Neural progenitor cell (in vitro differentiated cells): ENCODE results near the gene NSD1. TPM values are rescaled to one million over a fixed set of nuclear protein-coding genes. Genes with fewer than 3 reads are reported as not detected.

Experiments
- DNase-seq: peaks from one replicate; pipeline ENCODE4 v3.0.0-alpha.2; 2016; ENCODE audit warnings: low spot score
- H2AFZ ChIP-seq: fragments of 200-600 bp; sonication (generic); replicated peaks from 2 replicates; pipeline ENCODE4 v1.6.1; 2016; ENCODE audit warnings: antibody characterized with exemption
- H3F3A ChIP-seq: fragments of 200-600 bp; sonication (generic); 2 replicates; pipeline ENCODE4 v1.6.1; 2016; ENCODE audit warnings: antibody characterized with exemption, low read depth
- H3K27ac ChIP-seq: fragments of 200-600 bp; sonication (generic); 2 replicates; pipeline ENCODE4 v1.5.1; 2016; ENCODE audit warnings: mild to moderate bottlenecking
- H3K27me3 ChIP-seq: fragments of 200-600 bp; sonication (generic); 2 replicates; pipeline ENCODE4 v1.6.1; 2016; ENCODE audit warnings: mild to moderate bottlenecking, moderate library complexity
- H3K36me3 ChIP-seq: fragments of 200-600 bp; sonication (generic); 2 replicates; pipeline ENCODE4 v1.5.1; 2016
- H3K4me1 ChIP-seq: fragments of 200-600 bp; sonication (generic); 2 replicates; pipeline ENCODE4 v1.6.1; 2016; ENCODE audit warnings: mixed run types
- H3K4me2 ChIP-seq: fragments of 200-600 bp; sonication (generic); 2 replicates; pipeline ENCODE4 v1.6.1; 2016
- H3K4me3 ChIP-seq: fragments of 200-600 bp; sonication (generic); 2 replicates; pipeline ENCODE4 v1.5.1; 2016
- H3K79me2 ChIP-seq: fragments of 200-600 bp; sonication (generic); 2 replicates; pipeline ENCODE4 v1.6.1; 2016; ENCODE audit warnings: low read depth
- H3K9ac ChIP-seq: fragments of 200-600 bp; sonication (generic); 2 replicates; pipeline ENCODE4 v1.6.1; 2016
- H3K9me3 ChIP-seq: fragments of 200-600 bp; sonication (generic); 2 replicates; pipeline ENCODE4 v1.5.1; 2016; ENCODE audit warnings: low read depth
- H4K20me1 ChIP-seq: fragments of 200-600 bp; sonication (generic); 2 replicates; pipeline ENCODE4 v1.6.1; 2016; ENCODE audit warnings: low read depth
- H3K27ac Mint-ChIP-seq: 3 replicates; pipeline ENCODE4 v1.8.0; 2021; ENCODE audit warnings: mixed read lengths
- H3K27me3 Mint-ChIP-seq: 2 replicates; pipeline ENCODE4 v1.8.0; 2022; ENCODE audit warnings: low read depth, mild to moderate bottlenecking, inconsistent platforms, moderate library complexity, mixed read lengths; ENCODE audit not compliant: insufficient read depth
- H3K36me3 Mint-ChIP-seq: 3 replicates; pipeline ENCODE4 v1.8.0; 2021; ENCODE audit warnings: mixed read lengths
- H3K4me1 Mint-ChIP-seq: 3 replicates; pipeline ENCODE4 v1.8.0; 2021; ENCODE audit warnings: mixed read lengths
- H3K4me3 Mint-ChIP-seq: 3 replicates; pipeline ENCODE4 v1.8.0; 2021; ENCODE audit warnings: mild to moderate bottlenecking, moderate library complexity, mixed read lengths
- H3K9me3 Mint-ChIP-seq: 3 replicates; pipeline ENCODE4 v1.8.0; 2020; ENCODE audit warnings: mixed read lengths
- CTCF ChIP-seq: fragments of 200-600 bp; sonication (generic); IDR thresholded peaks from 2 replicates; pipeline ENCODE4 v1.5.1; 2017; ENCODE audit warnings: antibody characterized with exemption, mild to moderate bottlenecking
- EZH2 ChIP-seq: fragments of 200-600 bp; sonication (generic); IDR thresholded peaks from 2 replicates; pipeline ENCODE4 v1.6.1; 2017; ENCODE audit warnings: antibody characterized with exemption, mild to moderate bottlenecking, moderate library complexity
- EZH2phosphoT487 ChIP-seq: fragments of 200-600 bp; sonication (generic); IDR thresholded peaks from 2 replicates; pipeline ENCODE4 v1.6.1; 2017; ENCODE audit warnings: antibody characterized with exemption
- total RNA-seq: library from RNA; depleted of rRNA; stranded (reverse); fragments of >200 nt; gene quantifications from 2 replicates; pipeline ENCODE4 v1.2.3, GENCODE V29; 2015; ENCODE audit warnings: low replicate concordance

The NSD1 gene
- total RNA-seq, 1 donor from 2014 or later: 114 TPM

- no peak for DNase-seq
- no peak overlapping the region for H3K4me2 ChIP-seq
- H3K79me2 ChIP-seq: peaks cover 13% of the 10 kb centered on the region
- H2AFZ ChIP-seq: no peak overlapping the region
- H3K36me3 Mint-ChIP-seq: peaks cover 24% of the 10 kb centered on the region
- H3K27ac Mint-ChIP-seq: no peak overlapping the region
- no peak overlapping the region for H3K9ac ChIP-seq
- no peaks in the 10 kb centered on the region for H3K4me1 Mint-ChIP-seq
- no peaks in the 10 kb centered on the region for H3K4me1 ChIP-seq
- H3F3A ChIP-seq: peaks cover 33% of the 10 kb centered on the region
- no peaks in the 10 kb centered on the region for H3K27me3 ChIP-seq
- TF ChIP-seq EZH2 (no peak), EZH2phosphoT487 (no peak), CTCF (no peak)
- H3K27me3 Mint-ChIP-seq: no peaks in the 10 kb centered on the region
- peaks cover 40% of the 10 kb centered on the region for H3K36me3 ChIP-seq
- no peak overlapping the region for H3K4me3 ChIP-seq
- no peak overlapping the region for H3K27ac ChIP-seq
- H3K4me3 Mint-ChIP-seq: no peak overlapping the region
- H4K20me1 ChIP-seq: no peaks in the 10 kb centered on the region
- no peaks in the 10 kb centered on the region for H3K9me3 Mint-ChIP-seq
- no peaks in the 10 kb centered on the region for H3K9me3 ChIP-seq
These were observed 130.6 kb downstream of the NSD1 start for GRCh38 chr5:177264178-177264577.

- H3K36me3 Mint-ChIP-seq: peaks cover 24% of the 10 kb centered on the region
- Histone ChIP-seq H3K27me3 (no peaks in the 10 kb centered on the region), H3K4me1 (no peaks in the 10 kb centered on the region), H4K20me1 (no peaks in the 10 kb centered on the region), H3K36me3 (peaks cover 41% of the 10 kb centered on the region), H3K27ac (no peak overlapping the region), H2AFZ (no peak overlapping the region), H3K9ac (no peak overlapping the region), H3K4me2 (no peak overlapping the region), H3F3A (peaks cover 25% of the 10 kb centered on the region), H3K4me3 (no peak overlapping the region), H3K79me2 (peaks cover 17% of the 10 kb centered on the region), H3K9me3 (no peaks in the 10 kb centered on the region)
- H3K4me1 Mint-ChIP-seq: no peaks in the 10 kb centered on the region
- no peak overlapping the region for H3K4me3 Mint-ChIP-seq
- no peak overlapping the region for H3K27ac Mint-ChIP-seq
- DNase-seq: no peak
- H3K9me3 Mint-ChIP-seq: no peaks in the 10 kb centered on the region
- no peaks in the 10 kb centered on the region for H3K27me3 Mint-ChIP-seq
- TF ChIP-seq EZH2: no peak
- TF ChIP-seq CTCF: no peak
- no peak for TF ChIP-seq EZH2phosphoT487
These were observed 131.8 kb downstream of the NSD1 start for GRCh38 chr5:177265395-177265794.

GRCh38 chr5:177269232-177269895 is 135.8 kb downstream of the NSD1 start:
- no peaks in the 10 kb centered on the region for H3K9me3 Mint-ChIP-seq

More at GRCh38 chr5:177269232-177269895, 135.8 kb downstream of the NSD1 start:
- Histone ChIP-seq H4K20me1 (no peaks in the 10 kb centered on the region), H3F3A (peaks cover 3% of the 10 kb centered on the region), H2AFZ (no peak overlapping the region), H3K9me3 (no peaks in the 10 kb centered on the region), H3K36me3 (peaks cover 27% of the 10 kb centered on the region), H3K9ac (peak overlapping the region; percentile 49), H3K27me3 (no peaks in the 10 kb centered on the region), H3K4me1 (no peaks in the 10 kb centered on the region), H3K79me2 (peaks cover 11% of the 10 kb centered on the region), H3K4me2 (no peak overlapping the region), H3K27ac (peak overlapping the region; percentile 13), H3K4me3 (no peak overlapping the region)
- DNase-seq: no peak
- no peak overlapping the region for H3K27ac Mint-ChIP-seq
- H3K27me3 Mint-ChIP-seq: no peaks in the 10 kb centered on the region
- H3K36me3 Mint-ChIP-seq: peaks cover 35% of the 10 kb centered on the region
- TF ChIP-seq CTCF (no peak), EZH2 (no peak), EZH2phosphoT487 (no peak)
- H3K4me3 Mint-ChIP-seq: no peak overlapping the region
- no peaks in the 10 kb centered on the region for H3K4me1 Mint-ChIP-seq
